ENCODE measurements around the gene COX7A2. TPM values are rescaled to one million over a fixed set of nuclear protein-coding genes. Genes with fewer than 3 reads are reported as not detected.

COX7A2 gene
- total RNA-seq, 6 experiments from 2014 or later: 473 to 536 (median 489) TPM

GRCh38 chr6:75288023-75288422, 44.4 kb upstream of the COX7A2 start:
- Mint-ChIP-seq H3K4me1 (ENCODE audit: low read depth) (no peaks in the 10 kb centered on the region; the same call in 1 of the 2 replicates), H3K27me3 (ENCODE audit: insufficient read depth) (no peaks in the 10 kb centered on the region), H3K27ac (no peak overlapping the region), H3K36me3 (ENCODE audit: low read depth) (no peaks in the 10 kb centered on the region; the same call in 1 of the 2 replicates), H3K9me3 (no peaks in the 10 kb centered on the region), H3K4me3 (no peak overlapping the region)
- TF ChIP-seq, protein P1, sequence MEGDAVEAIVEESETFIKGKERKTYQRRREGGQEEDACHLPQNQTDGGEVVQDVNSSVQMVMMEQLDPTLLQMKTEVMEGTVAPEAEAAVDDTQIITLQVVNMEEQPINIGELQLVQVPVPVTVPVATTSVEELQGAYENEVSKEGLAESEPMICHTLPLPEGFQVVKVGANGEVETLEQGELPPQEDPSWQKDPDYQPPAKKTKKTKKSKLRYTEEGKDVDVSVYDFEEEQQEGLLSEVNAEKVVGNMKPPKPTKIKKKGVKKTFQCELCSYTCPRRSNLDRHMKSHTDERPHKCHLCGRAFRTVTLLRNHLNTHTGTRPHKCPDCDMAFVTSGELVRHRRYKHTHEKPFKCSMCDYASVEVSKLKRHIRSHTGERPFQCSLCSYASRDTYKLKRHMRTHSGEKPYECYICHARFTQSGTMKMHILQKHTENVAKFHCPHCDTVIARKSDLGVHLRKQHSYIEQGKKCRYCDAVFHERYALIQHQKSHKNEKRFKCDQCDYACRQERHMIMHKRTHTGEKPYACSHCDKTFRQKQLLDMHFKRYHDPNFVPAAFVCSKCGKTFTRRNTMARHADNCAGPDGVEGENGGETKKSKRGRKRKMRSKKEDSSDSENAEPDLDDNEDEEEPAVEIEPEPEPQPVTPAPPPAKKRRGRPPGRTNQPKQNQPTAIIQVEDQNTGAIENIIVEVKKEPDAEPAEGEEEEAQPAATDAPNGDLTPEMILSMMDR (IDR thresholded peaks at IDR 0.05): no peak
- DNase-seq: no peak

- H3K27me3 Mint-ChIP-seq (ENCODE audit: insufficient read depth): no peaks in the 10 kb centered on the region
- H3K4me3 Mint-ChIP-seq: no peak overlapping the region
- TF ChIP-seq, protein P1 (IDR thresholded peaks at IDR 0.05): no peak
- peaks cover 4% of the 10 kb centered on the region for H3K4me1 Mint-ChIP-seq (ENCODE audit: low read depth)
- H3K36me3 Mint-ChIP-seq (ENCODE audit: low read depth): no peaks in the 10 kb centered on the region; the same call in 1 of the 2 replicates
- H3K27ac Mint-ChIP-seq: no peak overlapping the region
- no peak for DNase-seq
- H3K9me3 Mint-ChIP-seq: no peaks in the 10 kb centered on the region
Observed at GRCh38 chr6:75287424-75287823, 43.8 kb upstream of the COX7A2 start.

DNA sequence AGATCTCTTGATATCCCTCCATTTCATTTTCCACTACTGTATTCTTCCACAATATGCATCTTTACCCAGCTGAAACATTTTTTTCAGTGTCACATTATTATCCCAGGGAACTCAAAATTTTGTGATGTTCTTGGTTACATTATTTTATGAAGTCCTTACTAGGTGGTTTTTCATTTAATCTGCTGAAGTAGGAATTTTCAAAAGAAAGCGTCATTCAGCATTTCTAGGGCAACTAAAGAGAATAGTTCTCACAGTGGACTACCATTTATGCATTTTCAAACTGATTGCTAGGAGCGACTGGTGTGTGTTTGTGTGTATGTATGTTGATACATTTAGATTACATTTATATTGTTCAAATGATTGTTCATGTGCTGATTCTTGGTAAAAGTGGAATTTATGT, 43.4 kb upstream of the COX7A2 start:
- Mint-ChIP-seq H3K27ac (peak overlapping the region; percentile 10; the same call in 1 of the 2 replicates), H3K36me3 (ENCODE audit: low read depth) (no peaks in the 10 kb centered on the region; the same call in 1 of the 2 replicates), H3K27me3 (ENCODE audit: insufficient read depth) (no peaks in the 10 kb centered on the region), H3K9me3 (no peaks in the 10 kb centered on the region), H3K4me3 (no peak overlapping the region), H3K4me1 (ENCODE audit: low read depth) (peaks cover 9% of the 10 kb centered on the region)
- TF ChIP-seq, protein P1 (IDR thresholded peaks at IDR 0.05): no peak
- DNase-seq: no peak

GRCh38 chr6:75285283-75285639, 41.7 kb upstream of the COX7A2 start:
- Mint-ChIP-seq H3K27me3 (ENCODE audit: insufficient read depth) (no peaks in the 10 kb centered on the region), H3K4me1 (ENCODE audit: low read depth) (peaks cover 21% of the 10 kb centered on the region), H3K4me3 (no peak overlapping the region), H3K9me3 (no peaks in the 10 kb centered on the region), H3K36me3 (ENCODE audit: low read depth) (no peaks in the 10 kb centered on the region; the same call in 1 of the 2 replicates), H3K27ac (no peak overlapping the region)
- TF ChIP-seq, protein P1 (IDR thresholded peaks at IDR 0.05): no peak
- DNase-seq: no peak

GRCh38 chr6:75284632-75285282, 41.2 kb upstream of the COX7A2 start, which contains the start of gene TMEM30A:
TSS of gene TMEM30A (minus strand) at chr6:75284792. CDS start at chr6:75284638, 154 bp downstream.
- H3K27me3 Mint-ChIP-seq (ENCODE audit: insufficient read depth): no peaks in the 10 kb centered on the region
- no peak within 1 kb of the TSS for H3K27ac Mint-ChIP-seq
- no peaks in the 10 kb centered on the region; the same call in 1 of the 2 replicates for H3K36me3 Mint-ChIP-seq (ENCODE audit: low read depth)
- DNase-seq: peak; percentile 99
- no peak within 1 kb of the TSS for H3K4me3 Mint-ChIP-seq
- H3K4me1 Mint-ChIP-seq (ENCODE audit: low read depth): peaks cover 26% of the 10 kb centered on the region
- no peaks in the 10 kb centered on the region for H3K9me3 Mint-ChIP-seq
- TF ChIP-seq, protein P1 (IDR thresholded peaks at IDR 0.05): peak; percentile 26; the same call in 1 of the 2 replicates
